GM19455 (cell line): Measurements from ENCODE around the gene NTRK2.
"Not testable (repeated sequence)": the region's sequence is repeated elsewhere in the genome, so short reads cannot be mapped to it uniquely, and the experiment has no call there.

ENCODE experiments used
- ATAC-seq: cut with Tn5 transposase; IDR thresholded peaks from one replicate; pipeline ENCODE4 v1.9.1; 2021; ENCODE audit not compliant: unreplicated experiment

NTRK2 gene

GRCh38 chr9:84879631-84880030 lies 210.1 kb downstream of the NTRK2 start:
- no peak for ATAC-seq

- no peak for ATAC-seq
Observed at GRCh38 chr9:84880835-84881234, 211.3 kb downstream of the NTRK2 start.

GRCh38 chr9:84886866-84887265 lies 217.3 kb downstream of the NTRK2 start:
- ATAC-seq = no peak

- no peak for ATAC-seq
Observed at GRCh38 chr9:84891924-84892323, 222.4 kb downstream of the NTRK2 start.

GRCh38 chr9:84893419-84894128 lies 224.0 kb downstream of the NTRK2 start:
- ATAC-seq = no peak

GRCh38 chr9:84894859-84895258 lies 225.3 kb downstream of the NTRK2 start:
- no peak for ATAC-seq

- ATAC-seq = no peak
Observed at GRCh38 chr9:84897362-84898094, 228.0 kb downstream of the NTRK2 start.

- ATAC-seq = no peak
Observed at GRCh38 chr9:84898188-84898587, 228.7 kb downstream of the NTRK2 start.

- not testable (repeated sequence) for ATAC-seq
Observed at GRCh38 chr9:84898618-84899017, 229.1 kb downstream of the NTRK2 start.

GRCh38 chr9:84899326-84899725 lies 229.8 kb downstream of the NTRK2 start:
- no peak for ATAC-seq

GRCh38 chr9:84900421-84900820 lies 230.9 kb downstream of the NTRK2 start:
- ATAC-seq = no peak

- no peak for ATAC-seq
Observed at GRCh38 chr9:84903963-84904362, 234.4 kb downstream of the NTRK2 start.

- ATAC-seq = no peak
Observed at GRCh38 chr9:84916769-84917168, 247.2 kb downstream of the NTRK2 start.

- ATAC-seq = no peak
Observed at GRCh38 chr9:84917366-84918070, 248.0 kb downstream of the NTRK2 start.

- ATAC-seq = no peak
Observed at GRCh38 chr9:84919440-84919839, 249.9 kb downstream of the NTRK2 start.

- no peak for ATAC-seq
Observed at GRCh38 chr9:84921175-84921574, 251.6 kb downstream of the NTRK2 start.

GRCh38 chr9:84922051-84922450 lies 252.5 kb downstream of the NTRK2 start:
- ATAC-seq = no peak

GRCh38 chr9:84924266-84924665 lies 254.7 kb downstream of the NTRK2 start:
- no peak for ATAC-seq

- ATAC-seq = no peak
Observed at GRCh38 chr9:84925225-84925872, 255.8 kb downstream of the NTRK2 start.

GRCh38 chr9:84926793-84927192 lies 257.3 kb downstream of the NTRK2 start:
- ATAC-seq = no peak

GRCh38 chr9:84928419-84928818 lies 258.9 kb downstream of the NTRK2 start:
- ATAC-seq = no peak
